Measurements from ENCODE around the gene PPP1R2B.

PPP1R2B gene

GRCh38 chr5:156825688-156826087 lies 24.4 kb upstream of the PPP1R2B start:
- ATAC-seq, result no peak
- TF ChIP-seq GLIS3 (CRISPR knock-in tag; IDR thresholded peaks at IDR 0.05), result no peak
- TF ChIP-seq SNAI2 (CRISPR knock-in tag; IDR thresholded peaks at IDR 0.05), result no peak
- TF ChIP-seq OSR1 (CRISPR knock-in tag; IDR thresholded peaks at IDR 0.05), result no peak
- no peak for TF ChIP-seq ZFP30 (CRISPR knock-in tag; IDR thresholded peaks at IDR 0.05)
- TF ChIP-seq ARNTL (CRISPR knock-in tag; IDR thresholded peaks at IDR 0.05; ENCODE audit: borderline replicate concordance, low read depth), result no peak
- TF ChIP-seq CREB5 (CRISPR knock-in tag; IDR thresholded peaks at IDR 0.05; ENCODE audit: low read depth), result no peak

- no peak for TF ChIP-seq ZNF70 (CRISPR knock-in tag; IDR thresholded peaks at IDR 0.05)
- no peak for TF ChIP-seq TOX (CRISPR knock-in tag; IDR thresholded peaks at IDR 0.05; ENCODE audit: borderline replicate concordance)
- TF ChIP-seq ZFP30 (CRISPR knock-in tag; IDR thresholded peaks at IDR 0.05), result no peak
- no peak for TF ChIP-seq ARNTL (CRISPR knock-in tag; IDR thresholded peaks at IDR 0.05; ENCODE audit: borderline replicate concordance, low read depth)
- TF ChIP-seq PPARA (CRISPR knock-in tag; IDR thresholded peaks at IDR 0.05; ENCODE audit: borderline replicate concordance), result no peak
- TF ChIP-seq ZNF8 (CRISPR knock-in tag; IDR thresholded peaks at IDR 0.05), result no peak
- no peak for TF ChIP-seq OSR1 (CRISPR knock-in tag; IDR thresholded peaks at IDR 0.05)
- no peak for TF ChIP-seq GLIS3 (CRISPR knock-in tag; IDR thresholded peaks at IDR 0.05)
- no peak for TF ChIP-seq ZC3H10 (CRISPR knock-in tag; IDR thresholded peaks at IDR 0.05)
- TF ChIP-seq ESRRG (CRISPR knock-in tag; IDR thresholded peaks at IDR 0.05), result no peak
- TF ChIP-seq ISL1 (CRISPR knock-in tag; IDR thresholded peaks at IDR 0.05), result no peak
- no peak for TF ChIP-seq ZNF565 (CRISPR knock-in tag; conservative IDR thresholded peaks at IDR 0.05; ENCODE audit: low read depth)
- TF ChIP-seq BACH2 (CRISPR knock-in tag; IDR thresholded peaks at IDR 0.05; ENCODE audit: borderline replicate concordance), result no peak
- TF ChIP-seq TCF4 (CRISPR knock-in tag; IDR thresholded peaks at IDR 0.05; ENCODE audit: borderline replicate concordance), result no peak
- TF ChIP-seq CSDC2 (CRISPR knock-in tag; IDR thresholded peaks at IDR 0.05), result no peak
- TF ChIP-seq ZFP3 (CRISPR knock-in tag; IDR thresholded peaks at IDR 0.05), result no peak
- ATAC-seq, result no peak
These were observed 23.9 kb upstream of the PPP1R2B start for GRCh38 chr5:156826150-156826549.

- no peak for ATAC-seq
- no peak for TF ChIP-seq BACH2 (CRISPR knock-in tag; IDR thresholded peaks at IDR 0.05; ENCODE audit: borderline replicate concordance)
- no peak for TF ChIP-seq OSR1 (CRISPR knock-in tag; IDR thresholded peaks at IDR 0.05)
- no peak for TF ChIP-seq TOX (CRISPR knock-in tag; IDR thresholded peaks at IDR 0.05; ENCODE audit: borderline replicate concordance)
- no peak for TF ChIP-seq ZFP30 (CRISPR knock-in tag; IDR thresholded peaks at IDR 0.05)
- TF ChIP-seq ZNF8 (CRISPR knock-in tag; IDR thresholded peaks at IDR 0.05), result no peak
- no peak for TF ChIP-seq ARNTL (CRISPR knock-in tag; IDR thresholded peaks at IDR 0.05; ENCODE audit: borderline replicate concordance, low read depth)
- no peak for TF ChIP-seq PATZ1 (CRISPR knock-in tag; IDR thresholded peaks at IDR 0.05; ENCODE audit: borderline replicate concordance)
- no peak for TF ChIP-seq SNAI2 (CRISPR knock-in tag; IDR thresholded peaks at IDR 0.05)
- no peak for TF ChIP-seq ZNF70 (CRISPR knock-in tag; IDR thresholded peaks at IDR 0.05)
- no peak for TF ChIP-seq ZNF565 (CRISPR knock-in tag; conservative IDR thresholded peaks at IDR 0.05; ENCODE audit: low read depth)
These were observed 15.2 kb upstream of the PPP1R2B start for GRCh38 chr5:156834916-156835315.

GRCh38 chr5:156835905-156836304 lies 14.2 kb upstream of the PPP1R2B start:
- TF ChIP-seq PATZ1 (CRISPR knock-in tag; IDR thresholded peaks at IDR 0.05; ENCODE audit: borderline replicate concordance) (no peak), RARB (CRISPR knock-in tag; IDR thresholded peaks at IDR 0.05) (no peak), PPARA (CRISPR knock-in tag; IDR thresholded peaks at IDR 0.05; ENCODE audit: borderline replicate concordance) (no peak), ZNF70 (CRISPR knock-in tag; IDR thresholded peaks at IDR 0.05) (no peak), ISL1 (CRISPR knock-in tag; IDR thresholded peaks at IDR 0.05) (no peak), CSDC2 (CRISPR knock-in tag; IDR thresholded peaks at IDR 0.05) (no peak), TOX (CRISPR knock-in tag; IDR thresholded peaks at IDR 0.05; ENCODE audit: borderline replicate concordance) (no peak), POU6F1 (CRISPR knock-in tag; IDR thresholded peaks at IDR 0.05; ENCODE audit: borderline replicate concordance, low read depth) (no peak), ZFP30 (CRISPR knock-in tag; IDR thresholded peaks at IDR 0.05) (no peak), ZNF565 (CRISPR knock-in tag; conservative IDR thresholded peaks at IDR 0.05; ENCODE audit: low read depth) (no peak), SNAI2 (CRISPR knock-in tag; IDR thresholded peaks at IDR 0.05) (no peak), ESRRG (CRISPR knock-in tag; IDR thresholded peaks at IDR 0.05) (no peak), ZNF8 (CRISPR knock-in tag; IDR thresholded peaks at IDR 0.05) (no peak)
- ATAC-seq, result no peak
